ENCODE results near the gene SIRT7.
"Not testable (repeated sequence)": the region's sequence is repeated elsewhere in the genome, so short reads cannot be mapped to it uniquely, and the experiment has no call there.

Gene SIRT7

DNA sequence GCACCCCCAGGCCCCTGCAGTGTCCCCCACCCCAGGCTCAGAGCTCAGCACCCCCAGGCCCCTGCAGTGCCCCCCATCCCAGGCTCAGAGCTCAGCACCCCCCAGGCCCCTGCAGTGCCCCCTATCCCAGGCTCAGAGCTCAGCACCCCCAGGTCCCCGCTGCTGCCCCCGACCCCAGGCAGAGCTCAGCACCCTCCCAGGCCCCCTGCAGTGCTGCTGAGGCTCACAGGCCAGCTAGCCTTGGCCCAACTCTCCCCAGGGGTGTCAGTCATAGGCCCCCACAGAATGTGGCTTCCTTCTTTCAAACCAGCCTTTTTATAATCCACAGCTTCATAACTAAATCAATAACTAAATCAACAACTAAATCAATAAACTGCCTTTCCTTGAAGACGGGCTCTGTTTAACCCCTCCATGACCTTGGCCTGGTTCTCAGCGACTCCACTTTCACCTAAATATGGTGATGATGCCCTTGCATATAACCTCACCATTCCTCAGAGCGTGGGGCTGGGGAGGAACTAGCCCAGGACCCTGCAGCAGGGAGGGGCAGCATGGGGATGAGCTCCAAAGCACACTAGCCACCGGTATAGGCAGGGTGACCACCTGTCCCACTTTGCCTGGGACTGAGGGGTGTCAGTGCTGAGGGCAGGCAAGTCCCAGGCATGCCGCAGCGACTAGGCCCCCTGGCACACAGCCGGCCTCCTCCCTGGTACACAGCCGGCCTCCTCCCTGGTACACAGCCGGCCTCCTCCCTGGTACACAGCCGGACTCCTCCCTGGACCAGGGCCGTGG, 38.0 kb upstream of the SIRT7 start:
- TF ChIP-seq CTCF (conservative IDR thresholded peaks at IDR 0.05): no peak
- H3K27ac ChIP-seq: no peak overlapping the region

GRCh38 chr17:81955058-81955681, 37.2 kb upstream of the SIRT7 start:
- TF ChIP-seq CTCF (conservative IDR thresholded peaks at IDR 0.05): no peak
- H3K27ac ChIP-seq: no peak overlapping the region

GRCh38 chr17:81954131-81955057, 36.4 kb upstream of the SIRT7 start:
- no peak for TF ChIP-seq CTCF (conservative IDR thresholded peaks at IDR 0.05)

GRCh38 chr17:81953443-81953842, 35.5 kb upstream of the SIRT7 start:
- not testable (repeated sequence) for H3K27ac ChIP-seq

More at GRCh38 chr17:81954131-81955057, 36.4 kb upstream of the SIRT7 start:
- H3K27ac ChIP-seq: no peak overlapping the region

GRCh38 chr17:81952792-81953228, 34.8 kb upstream of the SIRT7 start:
- TF ChIP-seq CTCF (conservative IDR thresholded peaks at IDR 0.05): no peak
- no peak overlapping the region for H3K27ac ChIP-seq

DNA sequence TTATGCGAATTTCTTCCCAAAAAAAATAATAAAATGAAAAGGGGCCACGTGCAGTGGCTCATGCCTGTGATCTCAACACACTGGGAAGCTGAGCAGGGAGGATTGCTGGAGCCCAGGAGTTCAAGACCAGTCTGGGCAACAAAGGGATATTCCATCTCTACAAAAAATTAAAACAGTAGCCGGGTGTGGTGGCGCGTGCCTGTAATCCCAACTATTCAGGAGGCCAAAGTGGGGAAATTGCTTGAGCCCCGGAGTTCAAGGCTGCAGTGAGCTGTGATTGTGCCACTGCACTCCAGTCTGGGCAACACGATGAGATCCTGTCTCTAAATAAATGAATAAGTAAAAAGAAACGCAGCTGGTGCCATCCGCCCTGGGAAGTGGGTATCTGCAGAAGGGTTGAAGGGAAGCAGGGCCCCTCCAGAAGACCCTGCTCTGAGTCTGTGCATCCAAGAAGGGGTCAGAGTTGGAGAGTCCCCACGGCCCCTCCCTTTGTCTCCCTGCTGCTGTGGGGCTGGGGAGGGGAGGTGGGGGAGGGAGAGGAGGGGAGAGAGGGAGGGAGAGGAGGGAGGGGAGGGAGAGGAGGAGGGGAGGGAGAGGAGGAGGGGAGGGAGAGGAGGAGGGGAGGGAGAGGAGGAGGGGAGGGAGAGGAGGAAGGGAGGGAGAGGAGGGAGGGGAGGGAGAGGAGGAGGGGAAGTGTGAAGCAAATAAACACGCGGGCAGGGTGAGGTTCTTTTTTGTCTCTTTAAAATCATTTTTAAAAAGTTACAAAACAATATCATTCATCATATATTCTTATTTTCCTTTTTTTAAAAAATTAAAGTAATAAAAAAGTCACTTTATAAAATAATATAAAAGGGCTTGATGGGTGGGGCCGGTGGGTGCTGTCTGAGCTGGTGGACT, 34.1 kb upstream of the SIRT7 start:
- no peak for TF ChIP-seq CTCF (conservative IDR thresholded peaks at IDR 0.05)
- no peak overlapping the region for H3K27ac ChIP-seq

DNA sequence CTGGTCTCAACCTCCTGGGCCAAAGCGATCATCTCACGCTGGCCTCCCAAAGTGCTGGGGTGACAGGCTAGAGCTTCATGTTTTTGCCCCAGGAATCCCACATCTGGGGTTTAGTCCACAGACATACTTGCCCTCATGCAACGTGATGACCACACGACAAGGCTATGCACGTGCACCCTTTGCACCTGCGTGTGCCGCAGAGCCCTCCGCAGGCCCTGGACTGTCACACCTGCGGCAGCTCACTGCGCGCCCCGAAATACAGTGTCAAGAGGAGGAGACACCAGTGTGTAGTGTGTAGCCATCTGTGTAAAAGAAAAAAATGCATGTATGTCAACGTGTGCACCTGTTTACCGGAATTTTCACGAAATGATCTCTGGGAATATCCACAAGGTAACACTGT, 32.5 kb upstream of the SIRT7 start:
- H3K27ac ChIP-seq: no peak overlapping the region
- no peak for TF ChIP-seq CTCF (conservative IDR thresholded peaks at IDR 0.05)

Measured in VCaP (cell line).